Vagina (tissue), 2 donors: ENCODE data around the gene CHST1.

ENCODE experiments used
- CTCF ChIP-seq, 3 experiments: fragments of 450-650 bp in 2 of 3; fragments of 200-600 bp in 1 of 3; sonication (generic) in 1 of 3; IDR thresholded peaks; one replicate each; pipeline ENCODE4 v1.5.1; 2017 to 2019; ENCODE audit warnings: antibody characterized with exemption in 3 of 3, mild to moderate bottlenecking in 2 of 3, moderate library complexity in 2 of 3
- POLR2A ChIP-seq, 2 donors: fragments of 450-650 bp; IDR thresholded peaks; one replicate each; pipeline ENCODE4 v1.6.1; 2017; ENCODE audit warnings: antibody characterized with exemption in 2 of 2, mild to moderate bottlenecking in 2 of 2, moderate library complexity in 2 of 2
- POLR2AphosphoS5 ChIP-seq, 2 donors: sonication (generic); formaldehyde crosslinking; IDR thresholded peaks; one replicate each; pipeline ENCODE4 v1.9.0; 2017; ENCODE audit warnings: antibody characterized with exemption in 2 of 2, mild to moderate bottlenecking in 2 of 2, low read depth in 1 of 2; ENCODE audit not compliant: insufficient read depth in 1 of 2

GRCh38 chr11:45684440-45684839 lies 19.0 kb upstream of the CHST1 start:
- TF ChIP-seq CTCF (IDR thresholded peaks at IDR 0.05), result no peak
- no peak for TF ChIP-seq POLR2A (IDR thresholded peaks at IDR 0.05)
- TF ChIP-seq POLR2AphosphoS5 (IDR thresholded peaks at IDR 0.05; ENCODE audit: insufficient read depth in 1 of 2, low read depth in 1 of 2), result no peak
